ENCODE measurements around the gene CDKN2B-AS1. TPM values are rescaled to one million over a fixed set of nuclear protein-coding genes. Genes with fewer than 3 reads are reported as not detected.
A peak's percentile ranks its signal among the peaks of the same experiment; 100 is the strongest.

The CDKN2B-AS1 gene
- total and polyA plus RNA-seq, 12 donors: 0.13 to 2.5 (median 0.74) TPM; not detected in 1

GRCh38 chr9:21991072-21991959 lies 3.3 kb upstream of the CDKN2B-AS1 start:
- peaks cover 21% of the 10 kb centered on the region for H3K27me3 ChIP-seq
- TF ChIP-seq CTCF (IDR thresholded peaks at IDR 0.05) (no peak), POLR2A (IDR thresholded peaks at IDR 0.05) (no peak)
- H3K4me1 ChIP-seq (replicated peaks in 1 of 2): peaks cover 0 to 9% of the 10 kb centered on the region in 2 donors
- no peak overlapping the region for H3K27ac ChIP-seq
- intact Hi-C loops (cut with DNase I): loop anchor here in 1 of 2 donors (10.0 kb wide), 1 partner anchor 177 kb away; no protein-coding TSS in a partner anchor
- H3K9me3 ChIP-seq (replicated peaks in 1 of 3): no peaks in the 10 kb centered on the region
- H3K4me3 ChIP-seq: no peak overlapping the region
- WGBS, 4 donors: 86 to 92% (median 90%) methylated on average over 5 of the region's 5 CpGs
- no peak for DNase-seq
- no peaks in the 10 kb centered on the region for H3K36me3 ChIP-seq (replicated peaks in 1 of 2)

GRCh38 chr9:21993007-21993406 lies 1.6 kb upstream of the CDKN2B-AS1 start:
- Histone ChIP-seq H3K4me3 (no peak overlapping the region), H3K27ac (peak overlapping the region in 1 of 5 donors; percentile 93), H3K4me1 (replicated peaks in 1 of 2) (peaks cover 0 to 9% of the 10 kb centered on the region in 2 donors), H3K27me3 (peaks cover 21% of the 10 kb centered on the region), H3K9me3 (replicated peaks in 1 of 3) (no peaks in the 10 kb centered on the region), H3K36me3 (replicated peaks in 1 of 2) (no peaks in the 10 kb centered on the region)
- TF ChIP-seq POLR2A (IDR thresholded peaks at IDR 0.05): no peak
- no peak for TF ChIP-seq CTCF (IDR thresholded peaks at IDR 0.05)
- 81 to 95% (median 90%) methylated on average over 4 of the region's 4 CpGs for WGBS, 4 donors
- DNase-seq: no peak
- intact Hi-C loops (cut with DNase I): loop anchor here in 1 of 2 donors (10.0 kb wide), 1 partner anchor 178 kb away; no protein-coding TSS in a partner anchor

GRCh38 chr9:21993893-21994555 lies 567 bp upstream of the CDKN2B-AS1 start, which contains the start of gene CDKN2A:
Gene CDKN2A, minus strand, starts transcription at chr9:21994392.
- intact Hi-C loops (cut with DNase I): loop anchor here in 1 of 2 donors (10.0 kb wide), 1 partner anchor 179 kb away; no protein-coding TSS in a partner anchor
- Histone ChIP-seq H3K27ac (peak within 1 kb of the TSS; percentile 72 to 93 (median 89)), H3K9me3 (replicated peaks in 1 of 3) (no peaks in the 10 kb centered on the region), H3K4me1 (replicated peaks in 1 of 2) (peaks cover 0 to 9% of the 10 kb centered on the region in 2 donors), H3K27me3 (peaks cover 12% of the 10 kb centered on the region), H3K4me3 (peak within 1 kb of the TSS; percentile 42 to 93 (median 66)), H3K36me3 (replicated peaks in 1 of 2) (no peaks in the 10 kb centered on the region)
- peak in 4 of 7 donors; percentile 37 to 53 (median 48) for DNase-seq
- no peak for TF ChIP-seq POLR2A (IDR thresholded peaks at IDR 0.05)
- TF ChIP-seq CTCF (IDR thresholded peaks at IDR 0.05): no peak
- WGBS, 4 donors: 2 to 12% (median 5%) methylated on average over 18 to 53 of the region's 53 CpGs
